KMS-11 (cell line): Measurements from ENCODE around the gene OTOP2.

Experiments used
- H2AFZ ChIP-seq: fragments of 200-600 bp; sonication (generic); 2 replicates; pipeline ENCODE4 v1.6.1; 2016; ENCODE audit warnings: antibody characterized with exemption, mixed run types, low read depth
- H3K27ac ChIP-seq: fragments of 200-600 bp; sonication (generic); 2 replicates; pipeline ENCODE4 v1.6.1; 2016; ENCODE audit warnings: mild to moderate bottlenecking, mixed run types
- H3K27me3 ChIP-seq: fragments of 200-600 bp; sonication (generic); 2 replicates; pipeline ENCODE4 v1.6.1; 2017; ENCODE audit warnings: mild to moderate bottlenecking, low read depth, mixed run types, moderate library complexity; ENCODE audit not compliant: insufficient read depth
- H3K36me3 ChIP-seq: fragments of 200-600 bp; sonication (generic); 2 replicates; pipeline ENCODE4 v1.6.1; 2017; ENCODE audit warnings: mild to moderate bottlenecking, mixed run types; ENCODE audit not compliant: insufficient read depth
- H3K4me1 ChIP-seq: fragments of 200-600 bp; sonication (generic); 2 replicates; pipeline ENCODE4 v1.6.1; 2016; ENCODE audit warnings: mild to moderate bottlenecking, low read depth, mixed run types; ENCODE audit not compliant: poor library complexity, severe bottlenecking
- H3K4me2 ChIP-seq: fragments of 200-600 bp; sonication (generic); 2 replicates; pipeline ENCODE4 v1.7.0; 2016; ENCODE audit warnings: mild to moderate bottlenecking, mixed run types
- H3K4me3 ChIP-seq: fragments of 200-600 bp; sonication (generic); IDR thresholded peaks from 2 replicates; pipeline ENCODE4 v1.6.1; 2017; ENCODE audit warnings: low read depth, low read length, mixed read lengths; ENCODE audit not compliant: insufficient read depth
- H3K79me2 ChIP-seq: fragments of 200-600 bp; sonication (generic); 2 replicates; pipeline ENCODE4 v1.6.1; 2016; ENCODE audit warnings: low read depth, mixed run types; ENCODE audit not compliant: insufficient read depth
- H3K9ac ChIP-seq: fragments of 200-600 bp; sonication (generic); 2 replicates; pipeline ENCODE4 v1.6.1; 2016; ENCODE audit warnings: mild to moderate bottlenecking, mixed run types
- H4K20me1 ChIP-seq: fragments of 200-600 bp; sonication (generic); 2 replicates; pipeline ENCODE4 v1.6.1; 2016; ENCODE audit warnings: mild to moderate bottlenecking, mixed run types; ENCODE audit not compliant: insufficient read depth
- TF ChIP-seq, protein P1 (sequence below): fragments of 200-600 bp; sonication (generic); conservative IDR thresholded peaks from 2 replicates; pipeline ENCODE4 v1.6.1; 2017; ENCODE audit warnings: low read depth, mild to moderate bottlenecking, antibody characterized with exemption, low read length, moderate library complexity, mixed read lengths

Gene OTOP2

DNA sequence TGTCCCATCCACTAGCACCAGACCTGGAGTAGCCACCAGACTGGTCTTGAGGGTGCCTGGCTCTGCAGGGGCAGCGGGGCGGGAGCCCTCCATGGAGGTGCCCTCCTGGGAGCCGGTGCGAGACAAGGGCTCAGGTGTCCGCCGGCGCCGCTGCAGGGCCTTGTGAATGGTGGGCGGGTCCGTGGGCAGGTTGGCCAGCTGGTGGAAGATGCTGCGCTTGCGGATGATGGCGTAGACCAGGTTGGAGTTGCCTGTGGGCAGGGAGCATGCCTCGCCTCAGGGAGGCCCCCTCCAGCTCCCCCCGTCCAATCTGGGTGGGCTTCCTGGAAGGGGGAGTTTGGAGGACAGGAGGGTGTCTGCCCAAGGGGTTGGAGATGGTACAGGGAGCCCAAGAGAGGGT, 30.0 kb downstream of the OTOP2 start:
- no peaks in the 10 kb centered on the region for H3K4me1 ChIP-seq
- TF ChIP-seq, protein P1, sequence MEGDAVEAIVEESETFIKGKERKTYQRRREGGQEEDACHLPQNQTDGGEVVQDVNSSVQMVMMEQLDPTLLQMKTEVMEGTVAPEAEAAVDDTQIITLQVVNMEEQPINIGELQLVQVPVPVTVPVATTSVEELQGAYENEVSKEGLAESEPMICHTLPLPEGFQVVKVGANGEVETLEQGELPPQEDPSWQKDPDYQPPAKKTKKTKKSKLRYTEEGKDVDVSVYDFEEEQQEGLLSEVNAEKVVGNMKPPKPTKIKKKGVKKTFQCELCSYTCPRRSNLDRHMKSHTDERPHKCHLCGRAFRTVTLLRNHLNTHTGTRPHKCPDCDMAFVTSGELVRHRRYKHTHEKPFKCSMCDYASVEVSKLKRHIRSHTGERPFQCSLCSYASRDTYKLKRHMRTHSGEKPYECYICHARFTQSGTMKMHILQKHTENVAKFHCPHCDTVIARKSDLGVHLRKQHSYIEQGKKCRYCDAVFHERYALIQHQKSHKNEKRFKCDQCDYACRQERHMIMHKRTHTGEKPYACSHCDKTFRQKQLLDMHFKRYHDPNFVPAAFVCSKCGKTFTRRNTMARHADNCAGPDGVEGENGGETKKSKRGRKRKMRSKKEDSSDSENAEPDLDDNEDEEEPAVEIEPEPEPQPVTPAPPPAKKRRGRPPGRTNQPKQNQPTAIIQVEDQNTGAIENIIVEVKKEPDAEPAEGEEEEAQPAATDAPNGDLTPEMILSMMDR = no peak
- H3K27me3 ChIP-seq = peaks cover 51% of the 10 kb centered on the region
- H3K4me2 ChIP-seq = no peak overlapping the region
- no peak overlapping the region for H3K9ac ChIP-seq
- H3K27ac ChIP-seq = no peak overlapping the region
- no peaks in the 10 kb centered on the region for H3K36me3 ChIP-seq
- no peak overlapping the region for H3K4me3 ChIP-seq
- H3K79me2 ChIP-seq = no peaks in the 10 kb centered on the region
- H4K20me1 ChIP-seq = no peaks in the 10 kb centered on the region
- H2AFZ ChIP-seq = no peak overlapping the region

DNA sequence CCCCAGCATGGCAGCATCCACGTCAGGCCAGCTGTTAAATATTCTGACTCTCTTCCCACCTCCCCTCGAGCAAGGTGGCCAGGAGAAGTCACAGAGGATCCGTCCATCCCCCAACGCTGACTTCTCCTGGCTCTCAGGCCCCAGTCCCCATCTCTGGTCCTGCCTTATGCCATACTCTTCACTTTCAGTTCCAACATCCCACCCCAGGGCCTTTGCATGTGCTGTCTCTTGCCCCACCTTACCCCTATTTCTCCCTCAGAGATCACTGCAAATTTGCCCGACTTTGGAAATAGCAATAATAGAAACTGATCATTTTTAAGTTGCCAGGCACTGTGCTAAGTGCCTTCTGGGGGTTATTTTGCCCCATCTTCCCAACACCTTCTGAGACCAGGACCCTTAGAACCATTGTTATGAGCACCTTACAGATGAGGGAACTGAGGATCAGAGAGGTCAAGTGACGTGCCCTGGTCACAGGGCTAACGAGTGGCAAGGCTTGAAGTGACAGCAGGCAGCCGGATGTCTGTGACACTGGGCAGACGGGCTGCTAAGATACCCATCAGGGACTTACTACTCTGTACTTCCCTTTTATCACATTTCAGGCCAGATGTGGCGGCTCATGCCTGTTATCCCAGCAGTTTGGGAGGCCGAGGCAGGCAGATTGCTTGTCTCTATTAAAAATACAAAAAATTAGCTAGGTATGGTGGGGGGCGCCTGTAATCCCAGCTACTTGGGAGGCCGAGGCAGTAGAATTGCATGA, 30.8 kb downstream of the OTOP2 start:
- Histone ChIP-seq H4K20me1 (no peaks in the 10 kb centered on the region), H3K27me3 (peaks cover 43% of the 10 kb centered on the region), H3K4me1 (no peaks in the 10 kb centered on the region), H2AFZ (no peak overlapping the region), H3K27ac (no peak overlapping the region), H3K4me3 (no peak overlapping the region), H3K4me2 (no peak overlapping the region), H3K9ac (no peak overlapping the region), H3K79me2 (no peaks in the 10 kb centered on the region), H3K36me3 (no peaks in the 10 kb centered on the region)
- TF ChIP-seq, protein P1 = no peak

DNA sequence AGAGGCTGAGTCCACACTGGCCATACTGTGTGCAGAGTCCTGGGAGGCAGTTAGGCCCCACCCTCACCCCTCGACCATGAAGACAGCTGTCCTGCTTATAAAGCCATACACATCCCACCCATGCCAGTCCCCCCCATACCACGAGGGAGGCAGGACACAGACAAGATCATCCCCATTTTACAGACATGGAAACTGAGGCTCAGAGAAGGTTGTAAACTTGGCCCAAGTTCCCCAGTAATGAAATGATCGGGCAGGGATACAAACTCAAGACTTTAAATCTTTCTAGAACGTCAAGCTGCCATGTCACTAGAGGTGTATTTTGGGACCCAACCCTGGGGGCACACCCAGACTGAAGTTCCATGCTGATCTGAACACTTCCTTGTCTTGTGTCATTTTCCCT, 32.0 kb downstream of the OTOP2 start:
- H3K36me3 ChIP-seq = no peaks in the 10 kb centered on the region
- H2AFZ ChIP-seq = no peak overlapping the region
- H3K27me3 ChIP-seq = peaks cover 31% of the 10 kb centered on the region
- no peak overlapping the region for H3K4me3 ChIP-seq
- H3K27ac ChIP-seq = no peak overlapping the region
- no peak overlapping the region for H3K9ac ChIP-seq
- TF ChIP-seq, protein P1 = no peak
- peaks cover 8% of the 10 kb centered on the region for H3K4me1 ChIP-seq
- H4K20me1 ChIP-seq = no peaks in the 10 kb centered on the region
- H3K4me2 ChIP-seq = no peak overlapping the region
- no peaks in the 10 kb centered on the region for H3K79me2 ChIP-seq

DNA sequence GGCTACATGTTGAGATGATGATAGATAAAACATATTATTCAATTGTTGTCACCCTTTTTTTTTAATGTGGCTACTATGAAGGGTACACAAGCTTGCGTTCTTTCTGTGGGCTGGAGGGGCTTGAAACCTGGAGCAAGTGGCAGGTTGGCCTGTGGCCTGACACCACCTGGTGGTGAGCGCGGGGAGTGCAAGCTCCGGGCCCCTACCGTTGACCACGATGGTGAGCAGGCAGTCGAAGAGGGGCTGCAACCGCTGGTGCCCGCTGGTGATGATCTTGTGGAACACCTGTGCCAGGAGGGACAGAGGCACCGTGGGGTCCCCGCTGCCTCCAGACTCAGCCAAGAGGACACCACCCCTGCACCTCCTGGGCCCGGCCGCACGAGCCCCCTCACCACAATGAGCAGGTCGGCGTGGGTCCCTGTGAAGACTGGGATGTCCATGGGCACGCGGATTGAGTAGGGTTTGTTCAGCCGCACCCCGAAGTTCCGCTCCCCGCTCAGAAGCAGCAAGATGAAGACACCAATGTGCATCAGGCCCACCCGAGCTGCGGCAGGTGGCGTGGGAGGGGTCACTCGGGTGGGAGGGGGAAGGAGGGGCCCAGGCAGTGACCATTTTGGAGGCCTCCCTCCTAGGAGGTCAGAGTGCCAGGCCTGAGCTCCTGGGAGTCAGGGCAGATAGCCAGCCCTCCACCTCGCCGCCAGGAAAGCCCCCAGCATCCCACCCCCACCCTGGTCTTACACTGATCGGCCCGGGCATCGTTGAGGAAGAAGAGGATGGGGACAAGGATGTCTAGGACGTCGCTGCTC, 34.1 kb downstream of the OTOP2 start:
- Histone ChIP-seq H3K27ac (no peak overlapping the region), H3K4me2 (no peak overlapping the region), H3K4me1 (peaks cover 15% of the 10 kb centered on the region), H3K36me3 (no peaks in the 10 kb centered on the region), H3K4me3 (no peak overlapping the region), H2AFZ (no peak overlapping the region), H3K27me3 (peaks cover 17% of the 10 kb centered on the region; the same call in 1 of the 2 replicates), H3K79me2 (no peaks in the 10 kb centered on the region), H4K20me1 (no peaks in the 10 kb centered on the region), H3K9ac (no peak overlapping the region)
- TF ChIP-seq, protein P1 = peak; percentile 93
